Measurements from ENCODE around the gene SCG3.

Gene SCG3

DNA sequence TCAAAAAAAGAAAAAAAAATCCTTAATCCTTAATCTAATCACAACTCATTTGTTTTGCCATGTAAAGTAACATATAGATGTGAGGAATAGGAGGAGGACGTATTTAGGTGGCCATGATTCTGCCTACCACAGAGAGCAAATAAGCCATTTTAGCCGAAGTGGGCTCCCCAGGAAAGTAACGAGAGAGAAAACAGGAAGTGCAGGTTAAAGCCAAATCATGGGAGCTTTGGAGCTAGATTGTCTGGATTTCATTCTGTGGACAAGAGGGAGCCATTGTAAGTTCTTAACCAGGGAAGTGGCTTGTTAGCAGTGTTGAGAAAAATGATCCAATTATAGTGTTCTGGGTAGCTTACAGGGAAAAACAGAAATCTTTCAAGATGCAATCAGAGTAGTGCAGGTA lies 79.5 kb downstream of the SCG3 start:
- DNase-seq: no peak

DNA sequence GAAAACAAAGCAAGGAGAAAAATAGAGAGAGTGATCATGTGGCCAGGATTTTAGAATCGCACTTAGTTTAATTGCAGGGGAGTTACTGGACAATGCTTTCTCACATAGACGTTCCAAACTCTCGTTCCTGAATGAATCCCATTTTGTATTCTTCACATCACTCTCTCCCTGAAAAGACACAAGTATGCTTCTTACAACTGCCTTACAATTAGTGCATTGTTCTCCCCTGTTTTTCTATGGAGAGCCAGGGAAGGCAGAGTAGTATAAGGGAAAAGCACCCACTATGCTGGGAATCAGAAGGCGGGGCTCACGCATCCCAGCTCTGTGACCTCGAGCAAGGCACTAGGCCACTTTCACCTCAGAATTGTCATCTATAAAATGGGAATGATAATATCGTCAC lies 84.4 kb downstream of the SCG3 start:
- no peak for DNase-seq

DNA sequence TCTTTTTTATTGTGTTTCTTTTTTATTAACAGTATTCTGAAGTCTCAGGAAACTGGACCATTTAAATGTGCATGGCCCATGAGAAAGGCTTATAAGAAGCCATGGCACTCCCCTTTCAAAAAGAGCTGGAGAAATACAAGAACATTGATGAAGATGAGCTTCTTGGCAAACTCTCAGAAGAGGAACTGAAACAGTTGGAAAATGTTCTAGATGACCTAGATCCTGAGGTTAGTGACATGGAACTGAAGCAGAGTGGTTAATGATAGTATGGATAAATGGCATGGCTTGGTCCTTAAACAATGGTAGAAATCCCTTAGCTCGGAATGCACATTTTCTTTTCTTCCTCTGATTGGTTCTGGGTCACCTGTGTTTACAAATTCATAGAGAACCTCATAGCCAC lies 85.0 kb downstream of the SCG3 start:
- DNase-seq: no peak

DNA sequence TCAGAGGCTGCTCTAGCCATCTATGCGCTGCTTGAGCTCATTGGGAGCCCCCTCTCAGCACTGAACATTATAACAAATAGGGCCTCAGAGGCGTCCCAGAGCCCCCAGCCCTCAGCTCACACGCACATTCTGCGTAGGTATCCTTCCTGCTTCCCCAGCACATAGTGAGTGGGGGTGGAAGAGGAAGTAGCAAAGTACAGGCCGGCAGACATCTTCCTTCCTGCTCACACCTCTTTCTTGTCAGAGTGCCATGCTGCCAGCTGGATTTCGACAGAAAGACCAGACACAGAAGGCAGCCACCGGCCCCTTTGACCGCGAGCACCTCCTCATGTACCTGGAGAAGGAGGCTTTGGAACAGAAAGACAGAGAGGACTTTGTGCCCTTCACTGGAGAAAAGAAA lies 86.7 kb downstream of the SCG3 start:
- DNase-seq: peak in 1 of 5 experiments; percentile 18
